WTC11 (cell line): Measurements from ENCODE around the gene FASTK. TPM values are rescaled to one million over a fixed set of nuclear protein-coding genes. Genes with fewer than 3 reads are reported as not detected.

ENCODE experiments used
- ATAC-seq: fragments of 200-7000 bp; cut with Tn5 transposase; 2 replicates; pipeline ENCODE4 v1.10.0; 2021; ENCODE audit warnings: mild to moderate bottlenecking, moderate library complexity
- CTCF ChIA-PET: fragments of 300-600 bp; sonication (Branson Sonifier 250); formaldehyde crosslinking; loops from one replicate; lab custom pipeline; 2021; ENCODE audit warnings: antibody characterized with exemption; lab: Charles Lee
- POLR2A ChIA-PET: fragments of 350-600 bp; sonication (Branson Sonifier 250); formaldehyde crosslinking; loops from one replicate; lab custom pipeline; 2021; ENCODE audit warnings: antibody characterized with exemption; lab: Charles Lee
- DNase-seq: peaks from one replicate; pipeline ENCODE4 v3.0.0; 2021; ENCODE audit warnings: low spot score
- H3K27ac Mint-ChIP-seq: 2 replicates; pipeline ENCODE4 v1.8.0; 2021; ENCODE audit warnings: mixed read lengths
- H3K27me3 Mint-ChIP-seq: 2 replicates; pipeline ENCODE4 v1.8.0; 2021; ENCODE audit warnings: low read depth, mild to moderate bottlenecking, moderate library complexity, mixed read lengths
- H3K36me3 Mint-ChIP-seq: 2 replicates; pipeline ENCODE4 v1.8.0; 2021; ENCODE audit warnings: mixed read lengths
- H3K4me1 Mint-ChIP-seq: 2 replicates; pipeline ENCODE4 v1.8.0; 2022; ENCODE audit warnings: mixed read lengths
- H3K4me3 Mint-ChIP-seq: 2 replicates; pipeline ENCODE4 v1.8.0; 2021; ENCODE audit warnings: mild to moderate bottlenecking, moderate library complexity, mixed read lengths
- H3K9me3 Mint-ChIP-seq: 2 replicates; pipeline ENCODE4 v1.8.0; 2021; ENCODE audit warnings: mixed read lengths
- CBFB ChIP-seq: sonication (generic); formaldehyde crosslinking; IDR thresholded peaks from 2 replicates; pipeline ENCODE4 v1.8.1; 2022; ENCODE audit warnings: mild to moderate bottlenecking, low read depth, missing genetic modification reagents
- ELF4 ChIP-seq: sonication (generic); formaldehyde crosslinking; IDR thresholded peaks from 2 replicates; pipeline ENCODE4 v1.8.1; 2022; ENCODE audit warnings: low read depth, mild to moderate bottlenecking, moderate library complexity, missing genetic modification reagents
- JUN ChIP-seq: sonication (generic); formaldehyde crosslinking; IDR thresholded peaks from 2 replicates; pipeline ENCODE4 v1.8.0; 2023; ENCODE audit warnings: mild to moderate bottlenecking, missing genetic modification reagents
- KAT7 ChIP-seq: sonication (generic); formaldehyde crosslinking; IDR thresholded peaks from 2 replicates; pipeline ENCODE4 v1.8.1; 2023; ENCODE audit warnings: missing genetic modification reagents, mild to moderate bottlenecking, borderline replicate concordance
- NFE2L1 ChIP-seq: sonication (generic); formaldehyde crosslinking; IDR thresholded peaks from 2 replicates; pipeline ENCODE4 v1.8.1; 2023; ENCODE audit warnings: missing genetic modification reagents
- NFYB ChIP-seq: sonication (generic); formaldehyde crosslinking; conservative IDR thresholded peaks from 2 replicates; pipeline ENCODE4 v1.8.0; 2022; ENCODE audit warnings: low read depth, missing genetic modification reagents
- SMAD3 ChIP-seq: sonication (generic); formaldehyde crosslinking; IDR thresholded peaks from 2 replicates; pipeline ENCODE4 v1.8.0; 2022; ENCODE audit warnings: missing genetic modification reagents, mild to moderate bottlenecking, borderline replicate concordance
- SMAD4 ChIP-seq: sonication (generic); formaldehyde crosslinking; IDR thresholded peaks from 2 replicates; pipeline ENCODE4 v1.8.0; 2022; ENCODE audit warnings: mild to moderate bottlenecking, missing genetic modification reagents
- ZNF219 ChIP-seq: sonication (generic); formaldehyde crosslinking; IDR thresholded peaks from 2 replicates; pipeline ENCODE4 v1.8.0; 2023; ENCODE audit warnings: missing genetic modification reagents, mild to moderate bottlenecking, borderline replicate concordance
- ZNF263 ChIP-seq: sonication (generic); formaldehyde crosslinking; IDR thresholded peaks from 2 replicates; pipeline ENCODE4 v1.8.1; 2022; ENCODE audit warnings: low read depth, mild to moderate bottlenecking, moderate library complexity, missing genetic modification reagents
- ZNF396 ChIP-seq: fragments of 250-450 bp; sonication (Bioruptor Pico); IDR thresholded peaks from 2 replicates; pipeline ENCODE4 v1.8.0; 2021; ENCODE audit warnings: mild to moderate bottlenecking, moderate library complexity, borderline replicate concordance
- ZNF423 ChIP-seq: fragments of 250-450 bp; sonication (Bioruptor Pico); IDR thresholded peaks from 2 replicates; pipeline ENCODE4 v2.1.2; 2022; ENCODE audit warnings: mild to moderate bottlenecking, moderate library complexity
- total RNA-seq: library from RNA; stranded (reverse); gene quantifications from 3 replicates; pipeline ENCODE4 v1.2.3, GENCODE V29; 2021
- TF ChIP-seq, protein P1 (sequence below): sonication (generic); formaldehyde crosslinking; IDR thresholded peaks from 2 replicates; pipeline ENCODE4 v1.8.0; 2023; ENCODE audit warnings: missing genetic modification reagents, mild to moderate bottlenecking, borderline replicate concordance
- TF ChIP-seq, protein P2 (sequence below): sonication (generic); formaldehyde crosslinking; IDR thresholded peaks from 2 replicates; pipeline ENCODE4 v1.8.1; 2022; ENCODE audit warnings: mild to moderate bottlenecking, moderate library complexity, missing genetic modification reagents
- TF ChIP-seq, protein P3 (sequence below): sonication (generic); formaldehyde crosslinking; IDR thresholded peaks from 2 replicates; pipeline ENCODE4 v1.8.0; 2022; ENCODE audit warnings: mild to moderate bottlenecking, missing genetic modification reagents
- TF ChIP-seq, protein P4 (sequence below): fragments of 250-450 bp; sonication (Bioruptor Pico); conservative IDR thresholded peaks from 2 replicates; pipeline ENCODE4 v1.9.0; 2021; ENCODE audit warnings: mild to moderate bottlenecking
- TF ChIP-seq, protein P5 (sequence below): sonication (generic); formaldehyde crosslinking; IDR thresholded peaks from 2 replicates; pipeline ENCODE4 v1.8.1; 2023; ENCODE audit warnings: mild to moderate bottlenecking, missing genetic modification reagents, borderline replicate concordance

The FASTK gene
- total RNA-seq, 1 experiment from 2014 or later, result 70.2 TPM

DNA sequence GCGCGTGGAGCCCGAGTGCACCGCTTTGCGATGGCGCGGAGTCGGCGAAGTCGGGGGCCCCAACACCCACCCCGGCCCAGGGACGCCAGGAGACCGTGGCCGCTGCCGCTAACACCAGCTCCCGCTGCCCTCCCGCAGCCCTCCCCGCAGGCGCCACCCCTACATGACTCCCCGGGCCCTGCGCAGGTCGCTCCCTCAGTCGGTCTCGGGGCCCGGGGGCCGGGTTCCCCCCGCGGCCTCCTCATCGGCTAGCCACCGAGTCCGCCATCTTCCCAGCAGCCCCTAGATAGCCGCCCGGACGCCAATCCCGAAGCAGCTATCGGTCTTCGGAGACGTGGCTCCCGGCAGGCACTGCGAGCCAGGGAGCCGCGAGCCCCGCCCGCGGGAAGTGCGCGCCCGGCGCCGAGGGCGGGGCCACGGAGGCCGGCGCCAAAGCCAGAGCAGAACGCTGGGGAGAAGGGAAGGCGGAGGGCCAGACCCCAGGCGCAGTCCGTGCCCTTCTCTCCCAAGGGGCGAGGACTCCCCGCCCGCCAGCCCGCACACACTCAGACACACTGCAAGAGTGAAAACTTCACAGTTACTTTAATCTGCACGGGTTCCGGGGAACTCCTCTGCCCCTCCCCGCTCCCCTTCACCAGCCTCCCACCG is at the start of gene FASTK (continued):
- TF ChIP-seq, protein P1, sequence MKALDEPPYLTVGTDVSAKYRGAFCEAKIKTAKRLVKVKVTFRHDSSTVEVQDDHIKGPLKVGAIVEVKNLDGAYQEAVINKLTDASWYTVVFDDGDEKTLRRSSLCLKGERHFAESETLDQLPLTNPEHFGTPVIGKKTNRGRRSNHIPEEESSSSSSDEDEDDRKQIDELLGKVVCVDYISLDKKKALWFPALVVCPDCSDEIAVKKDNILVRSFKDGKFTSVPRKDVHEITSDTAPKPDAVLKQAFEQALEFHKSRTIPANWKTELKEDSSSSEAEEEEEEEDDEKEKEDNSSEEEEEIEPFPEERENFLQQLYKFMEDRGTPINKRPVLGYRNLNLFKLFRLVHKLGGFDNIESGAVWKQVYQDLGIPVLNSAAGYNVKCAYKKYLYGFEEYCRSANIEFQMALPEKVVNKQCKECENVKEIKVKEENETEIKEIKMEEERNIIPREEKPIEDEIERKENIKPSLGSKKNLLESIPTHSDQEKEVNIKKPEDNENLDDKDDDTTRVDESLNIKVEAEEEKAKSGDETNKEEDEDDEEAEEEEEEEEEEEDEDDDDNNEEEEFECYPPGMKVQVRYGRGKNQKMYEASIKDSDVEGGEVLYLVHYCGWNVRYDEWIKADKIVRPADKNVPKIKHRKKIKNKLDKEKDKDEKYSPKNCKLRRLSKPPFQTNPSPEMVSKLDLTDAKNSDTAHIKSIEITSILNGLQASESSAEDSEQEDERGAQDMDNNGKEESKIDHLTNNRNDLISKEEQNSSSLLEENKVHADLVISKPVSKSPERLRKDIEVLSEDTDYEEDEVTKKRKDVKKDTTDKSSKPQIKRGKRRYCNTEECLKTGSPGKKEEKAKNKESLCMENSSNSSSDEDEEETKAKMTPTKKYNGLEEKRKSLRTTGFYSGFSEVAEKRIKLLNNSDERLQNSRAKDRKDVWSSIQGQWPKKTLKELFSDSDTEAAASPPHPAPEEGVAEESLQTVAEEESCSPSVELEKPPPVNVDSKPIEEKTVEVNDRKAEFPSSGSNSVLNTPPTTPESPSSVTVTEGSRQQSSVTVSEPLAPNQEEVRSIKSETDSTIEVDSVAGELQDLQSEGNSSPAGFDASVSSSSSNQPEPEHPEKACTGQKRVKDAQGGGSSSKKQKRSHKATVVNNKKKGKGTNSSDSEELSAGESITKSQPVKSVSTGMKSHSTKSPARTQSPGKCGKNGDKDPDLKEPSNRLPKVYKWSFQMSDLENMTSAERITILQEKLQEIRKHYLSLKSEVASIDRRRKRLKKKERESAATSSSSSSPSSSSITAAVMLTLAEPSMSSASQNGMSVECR, result peak; percentile 58; the same call in 1 of the 2 replicates
- no peak for TF ChIP-seq KAT7 (CRISPR knock-in tag)
- TF ChIP-seq, protein P2, sequence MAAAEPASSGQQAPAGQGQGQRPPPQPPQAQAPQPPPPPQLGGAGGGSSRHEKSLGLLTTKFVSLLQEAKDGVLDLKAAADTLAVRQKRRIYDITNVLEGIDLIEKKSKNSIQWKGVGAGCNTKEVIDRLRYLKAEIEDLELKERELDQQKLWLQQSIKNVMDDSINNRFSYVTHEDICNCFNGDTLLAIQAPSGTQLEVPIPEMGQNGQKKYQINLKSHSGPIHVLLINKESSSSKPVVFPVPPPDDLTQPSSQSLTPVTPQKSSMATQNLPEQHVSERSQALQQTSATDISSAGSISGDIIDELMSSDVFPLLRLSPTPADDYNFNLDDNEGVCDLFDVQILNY (CRISPR knock-in tag), result peak; percentile 81
- TF ChIP-seq NFYB (CRISPR knock-in tag), result 0 out of 2 replicates have a peak, but pooled peaks have one; percentile 8

DNA sequence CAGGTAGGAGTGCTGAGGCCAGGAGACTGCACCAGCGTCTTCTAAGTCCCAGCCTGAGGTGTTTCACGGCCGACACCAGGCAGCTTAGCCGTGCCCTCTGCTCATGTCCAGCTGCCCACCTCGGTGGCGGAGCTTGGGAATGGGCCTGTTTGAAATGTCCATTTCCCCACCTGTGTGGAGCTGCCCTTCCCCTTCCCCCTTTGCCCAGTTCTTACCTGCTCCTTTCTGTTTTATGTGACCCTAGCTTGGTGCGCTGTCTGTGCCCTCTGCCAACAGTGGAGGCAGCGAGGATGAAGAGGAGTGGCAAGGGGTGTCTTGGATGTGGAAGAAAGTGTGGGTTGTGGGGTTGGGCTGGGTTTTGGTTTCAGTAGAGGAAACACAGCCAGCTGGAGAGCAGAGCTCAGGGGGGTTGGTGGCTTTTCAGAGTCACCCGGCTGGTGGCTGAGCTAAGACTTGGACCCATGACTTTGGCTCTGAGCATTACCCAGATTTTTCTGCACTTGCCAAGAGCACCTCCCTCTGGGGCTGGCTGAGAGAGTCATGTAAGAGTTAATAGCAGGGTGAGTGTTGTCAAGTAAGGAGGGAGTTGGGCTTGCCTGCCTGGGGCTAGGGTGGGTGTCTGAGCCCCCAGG is 49.5 kb upstream of the FASTK start:
- H3K27me3 Mint-ChIP-seq, result no peaks in the 10 kb centered on the region
- ChIA-PET CTCF (interaction anchor here (0.8 to 1.1 kb wide), 2 partner anchors 9 to 15 kb away, joined by 3 read pairs; no protein-coding TSS in a partner anchor), POLR2A (no interaction called here)
- no peak overlapping the region for H3K27ac Mint-ChIP-seq
- no peaks in the 10 kb centered on the region for H3K9me3 Mint-ChIP-seq
- no peak overlapping the region for H3K4me3 Mint-ChIP-seq
- no peak for ATAC-seq
- peaks cover 24% of the 10 kb centered on the region for H3K36me3 Mint-ChIP-seq
- peaks cover 12% of the 10 kb centered on the region for H3K4me1 Mint-ChIP-seq
- no peak for DNase-seq
- TF ChIP-seq ZNF219 (CRISPR knock-in tag), result no peak
- no peak for TF ChIP-seq ELF4 (CRISPR knock-in tag)
- TF ChIP-seq, protein P3, sequence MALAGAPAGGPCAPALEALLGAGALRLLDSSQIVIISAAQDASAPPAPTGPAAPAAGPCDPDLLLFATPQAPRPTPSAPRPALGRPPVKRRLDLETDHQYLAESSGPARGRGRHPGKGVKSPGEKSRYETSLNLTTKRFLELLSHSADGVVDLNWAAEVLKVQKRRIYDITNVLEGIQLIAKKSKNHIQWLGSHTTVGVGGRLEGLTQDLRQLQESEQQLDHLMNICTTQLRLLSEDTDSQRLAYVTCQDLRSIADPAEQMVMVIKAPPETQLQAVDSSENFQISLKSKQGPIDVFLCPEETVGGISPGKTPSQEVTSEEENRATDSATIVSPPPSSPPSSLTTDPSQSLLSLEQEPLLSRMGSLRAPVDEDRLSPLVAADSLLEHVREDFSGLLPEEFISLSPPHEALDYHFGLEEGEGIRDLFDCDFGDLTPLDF (CRISPR knock-in tag), result no peak
- no peak for TF ChIP-seq ZNF263 (CRISPR knock-in tag)
- TF ChIP-seq NFE2L1 (CRISPR knock-in tag), result no peak
- TF ChIP-seq, protein P1, result no peak
- TF ChIP-seq ZNF396 (CRISPR knock-in tag), result no peak
- TF ChIP-seq SMAD4 (CRISPR knock-in tag), result no peak
- no peak for TF ChIP-seq CBFB (CRISPR knock-in tag)
- TF ChIP-seq, protein P4, sequence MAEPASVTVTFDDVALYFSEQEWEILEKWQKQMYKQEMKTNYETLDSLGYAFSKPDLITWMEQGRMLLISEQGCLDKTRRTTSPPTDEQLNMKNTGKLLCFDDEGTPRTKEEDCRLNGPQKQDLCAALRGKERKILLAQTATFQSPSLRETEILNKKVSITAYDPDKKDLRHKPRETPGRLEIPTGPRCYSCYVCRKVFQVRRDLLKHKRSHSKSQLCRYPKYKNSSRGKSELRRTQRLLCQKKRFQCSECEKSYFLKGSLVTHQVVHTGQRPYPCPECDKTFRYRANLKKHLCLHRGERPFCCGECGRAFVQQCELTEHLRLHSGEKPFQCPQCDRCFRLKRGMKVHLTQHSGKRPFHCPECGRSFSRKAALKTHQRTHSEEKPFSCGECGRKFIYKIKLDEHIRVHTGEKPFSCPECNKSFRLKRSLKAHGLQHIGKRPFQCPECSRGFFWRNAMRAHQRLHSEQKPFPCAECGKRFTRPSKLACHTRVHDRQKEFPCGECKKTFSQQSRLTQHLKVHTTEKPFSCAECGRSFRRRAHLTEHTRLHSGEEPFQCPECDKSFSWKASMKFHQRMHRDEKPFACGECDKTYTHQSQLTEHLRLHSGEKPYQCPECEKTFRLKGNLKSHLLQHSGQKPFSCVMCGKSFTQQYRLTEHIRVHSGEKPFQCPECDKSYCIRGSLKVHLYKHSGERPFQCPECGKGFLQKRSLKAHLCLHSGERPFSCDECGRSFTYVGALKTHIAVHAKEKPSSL (CRISPR knock-in tag), result no peak
- no peak for TF ChIP-seq SMAD3 (CRISPR knock-in tag)
- no peak for TF ChIP-seq ZNF423
- TF ChIP-seq, protein P5, sequence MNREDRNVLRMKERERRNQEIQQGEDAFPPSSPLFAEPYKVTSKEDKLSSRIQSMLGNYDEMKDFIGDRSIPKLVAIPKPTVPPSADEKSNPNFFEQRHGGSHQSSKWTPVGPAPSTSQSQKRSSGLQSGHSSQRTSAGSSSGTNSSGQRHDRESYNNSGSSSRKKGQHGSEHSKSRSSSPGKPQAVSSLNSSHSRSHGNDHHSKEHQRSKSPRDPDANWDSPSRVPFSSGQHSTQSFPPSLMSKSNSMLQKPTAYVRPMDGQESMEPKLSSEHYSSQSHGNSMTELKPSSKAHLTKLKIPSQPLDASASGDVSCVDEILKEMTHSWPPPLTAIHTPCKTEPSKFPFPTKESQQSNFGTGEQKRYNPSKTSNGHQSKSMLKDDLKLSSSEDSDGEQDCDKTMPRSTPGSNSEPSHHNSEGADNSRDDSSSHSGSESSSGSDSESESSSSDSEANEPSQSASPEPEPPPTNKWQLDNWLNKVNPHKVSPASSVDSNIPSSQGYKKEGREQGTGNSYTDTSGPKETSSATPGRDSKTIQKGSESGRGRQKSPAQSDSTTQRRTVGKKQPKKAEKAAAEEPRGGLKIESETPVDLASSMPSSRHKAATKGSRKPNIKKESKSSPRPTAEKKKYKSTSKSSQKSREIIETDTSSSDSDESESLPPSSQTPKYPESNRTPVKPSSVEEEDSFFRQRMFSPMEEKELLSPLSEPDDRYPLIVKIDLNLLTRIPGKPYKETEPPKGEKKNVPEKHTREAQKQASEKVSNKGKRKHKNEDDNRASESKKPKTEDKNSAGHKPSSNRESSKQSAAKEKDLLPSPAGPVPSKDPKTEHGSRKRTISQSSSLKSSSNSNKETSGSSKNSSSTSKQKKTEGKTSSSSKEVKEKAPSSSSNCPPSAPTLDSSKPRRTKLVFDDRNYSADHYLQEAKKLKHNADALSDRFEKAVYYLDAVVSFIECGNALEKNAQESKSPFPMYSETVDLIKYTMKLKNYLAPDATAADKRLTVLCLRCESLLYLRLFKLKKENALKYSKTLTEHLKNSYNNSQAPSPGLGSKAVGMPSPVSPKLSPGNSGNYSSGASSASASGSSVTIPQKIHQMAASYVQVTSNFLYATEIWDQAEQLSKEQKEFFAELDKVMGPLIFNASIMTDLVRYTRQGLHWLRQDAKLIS, result no peak
- TF ChIP-seq JUN, result no peak
